H9 (cell line): Measurements from ENCODE around the gene GPR89A. TPM values are rescaled to one million over a fixed set of nuclear protein-coding genes. Genes with fewer than 3 reads are reported as not detected.
"Not testable (repeated sequence)": the region's sequence is repeated elsewhere in the genome, so short reads cannot be mapped to it uniquely, and the experiment has no call there.

Experiments used
- DNase-seq: peaks from one replicate; pipeline ENCODE4 v3.0.0-alpha.2; 2017
- H2AFZ ChIP-seq: one replicate; pipeline ENCODE4 v1.6.1; 2013; ENCODE audit warnings: mild to moderate bottlenecking, low read length, control low read depth, moderate library complexity
- H2AK5ac ChIP-seq: 2 replicates; pipeline ENCODE4 v1.6.1; 2013; ENCODE audit warnings: low read length, control low read depth, mixed read lengths; ENCODE audit not compliant: insufficient read length
- H2BK120ac ChIP-seq: one replicate; pipeline ENCODE4 v1.6.1; 2013; ENCODE audit warnings: low read depth, mild to moderate bottlenecking, low read length, control low read depth, inconsistent platforms; ENCODE audit not compliant: poor library complexity, severe bottlenecking
- H2BK12ac ChIP-seq: 2 replicates; pipeline ENCODE4 v1.6.1; 2013; ENCODE audit warnings: low read length, control low read depth, mixed read lengths, low read depth; ENCODE audit not compliant: insufficient read length
- H2BK15ac ChIP-seq: 2 replicates; pipeline ENCODE4 v1.6.1; 2013; ENCODE audit warnings: low read depth, low read length, control low read depth
- H2BK20ac ChIP-seq: one replicate; pipeline ENCODE4 v1.6.1; 2013; ENCODE audit warnings: low read depth, mild to moderate bottlenecking, low read length, control low read depth, inconsistent platforms; ENCODE audit not compliant: poor library complexity, severe bottlenecking
- H2BK5ac ChIP-seq: 2 replicates; pipeline ENCODE4 v1.6.1; 2013; ENCODE audit warnings: low read length, control low read depth, mixed read lengths; ENCODE audit not compliant: insufficient read length
- H3K14ac ChIP-seq: 2 replicates; pipeline ENCODE4 v1.6.1; 2013; ENCODE audit warnings: low read length, control low read depth; ENCODE audit not compliant: insufficient read depth
- H3K18ac ChIP-seq: 2 replicates; pipeline ENCODE4 v1.6.1; 2013; ENCODE audit warnings: low read depth, mild to moderate bottlenecking, mixed read lengths, low read length, control low read depth; ENCODE audit not compliant: insufficient read length
- H3K23ac ChIP-seq: 2 replicates; pipeline ENCODE4 v1.6.1; 2013; ENCODE audit warnings: low read length, control low read depth, mixed read lengths, low read depth; ENCODE audit not compliant: insufficient read length
- H3K23me2 ChIP-seq: 2 replicates; pipeline ENCODE4 v1.6.1; 2013; ENCODE audit warnings: low read depth, mild to moderate bottlenecking, mixed read lengths, low read length, control low read depth; ENCODE audit not compliant: insufficient read length, poor library complexity, severe bottlenecking
- H3K27ac ChIP-seq: 2 replicates; pipeline ENCODE4 v1.5.1; 2013; ENCODE audit warnings: low read length, control low read depth, mixed read lengths, low read depth; ENCODE audit not compliant: insufficient read length
- H3K27me3 ChIP-seq: 2 replicates; pipeline ENCODE4 v1.6.1; 2013; ENCODE audit warnings: low read length, control low read depth, inconsistent platforms; ENCODE audit not compliant: insufficient read depth
- H3K4ac ChIP-seq: 2 replicates; pipeline ENCODE4 v1.6.1; 2013; ENCODE audit warnings: low read depth, mild to moderate bottlenecking, control low read depth, inconsistent platforms, low read length, moderate library complexity
- H3K4me1 ChIP-seq: 2 replicates; pipeline ENCODE4 v1.6.1; 2013; ENCODE audit warnings: low read length, control low read depth, inconsistent platforms; ENCODE audit not compliant: insufficient read depth
- H3K4me2 ChIP-seq: 2 replicates; pipeline ENCODE4 v1.6.1; 2013; ENCODE audit warnings: low read length, control low read depth, mixed read lengths; ENCODE audit not compliant: insufficient read length, insufficient read depth
- H3K56ac ChIP-seq: 2 replicates; pipeline ENCODE4 v1.6.1; 2013; ENCODE audit warnings: low read depth, mild to moderate bottlenecking, mixed read lengths, low read length, control low read depth; ENCODE audit not compliant: insufficient read length
- H3K79me1 ChIP-seq: 2 replicates; pipeline ENCODE4 v1.6.1; 2013; ENCODE audit warnings: low read depth, mild to moderate bottlenecking, moderate library complexity, low read length, control low read depth, inconsistent platforms; ENCODE audit not compliant: insufficient read depth, poor library complexity, severe bottlenecking
- H3K79me2 ChIP-seq: 2 replicates; pipeline ENCODE4 v1.6.1; 2013; ENCODE audit warnings: low read length, control low read depth, inconsistent platforms; ENCODE audit not compliant: insufficient read depth
- H3K9ac ChIP-seq: 2 replicates; pipeline ENCODE4 v1.6.1; 2013; ENCODE audit warnings: low read length, control low read depth, mixed read lengths; ENCODE audit not compliant: insufficient read length; ENCODE audit errors: extremely low read depth
- H3K9me3 ChIP-seq: one replicate; pipeline ENCODE4 v1.6.1; 2013; ENCODE audit warnings: low read depth, low read length, inconsistent platforms; ENCODE audit not compliant: control insufficient read depth
- H3T11ph ChIP-seq: one replicate; pipeline ENCODE4 v1.6.1; 2013; ENCODE audit warnings: mild to moderate bottlenecking, low read length, control low read depth, inconsistent platforms
- H4K20me1 ChIP-seq: one replicate; pipeline ENCODE4 v1.6.1; 2013; ENCODE audit not compliant: control insufficient read depth, insufficient read length, insufficient read depth
- H4K5ac ChIP-seq: 2 replicates; pipeline ENCODE4 v1.6.1; 2013; ENCODE audit warnings: low read depth, mild to moderate bottlenecking, mixed read lengths, low read length, control low read depth; ENCODE audit not compliant: insufficient read length
- H4K8ac ChIP-seq: replicated peaks from 2 replicates; pipeline ENCODE4 v1.6.1; 2013; ENCODE audit warnings: low read length, control low read depth, mixed read lengths, low read depth; ENCODE audit not compliant: insufficient read length
- H4K91ac ChIP-seq: 2 replicates; pipeline ENCODE4 v1.6.1; 2013; ENCODE audit warnings: low read depth, mild to moderate bottlenecking, moderate library complexity, mixed read lengths, low read length, control low read depth; ENCODE audit not compliant: insufficient read length
- H3K27ac Mint-ChIP-seq, 3 experiments: 2 replicates in 2 of 3; 3 replicates in 1 of 3; pipeline ENCODE4 v1.8.0; 2020 to 2021; ENCODE audit warnings: mixed read lengths in 3 of 3, mild to moderate bottlenecking in 1 of 3, moderate library complexity in 1 of 3
- H3K27me3 Mint-ChIP-seq: 2 replicates; pipeline ENCODE4 v1.8.0; 2021; ENCODE audit warnings: low read depth, mild to moderate bottlenecking, moderate library complexity, mixed read lengths
- H3K36me3 Mint-ChIP-seq, 3 experiments: 2 replicates in 2 of 3; 3 replicates in 1 of 3; pipeline ENCODE4 v1.8.0; 2020 to 2021; ENCODE audit warnings: low read depth in 3 of 3, mixed read lengths in 3 of 3; ENCODE audit not compliant: insufficient read depth in 1 of 3
- H3K4me1 Mint-ChIP-seq, 2 experiments: 2 replicates each; pipeline ENCODE4 v1.8.0; 2020; ENCODE audit warnings: mixed read lengths in 2 of 2
- H3K4me3 Mint-ChIP-seq, 2 experiments: 2 replicates in 1 of 2; 3 replicates in 1 of 2; pipeline ENCODE4 v1.8.0; 2020 to 2021; ENCODE audit warnings: mild to moderate bottlenecking in 2 of 2, mixed read lengths in 2 of 2, moderate library complexity in 1 of 2
- H3K9me3 Mint-ChIP-seq, 2 experiments: 2 replicates in 1 of 2; 3 replicates in 1 of 2; pipeline ENCODE4 v1.8.0; 2020; ENCODE audit warnings: mild to moderate bottlenecking in 2 of 2, mixed read lengths in 2 of 2, moderate library complexity in 1 of 2
- WGBS: extraction: QIAGEN DNeasy Blood & Tissue Kit; methylation state at CpG from one replicate; pipeline ENCODE4 v1.1.7; 2013; ENCODE audit warnings: missing lambda C conversion rate, low lambda C conversion rate, mixed read lengths; ENCODE audit not compliant: insufficient read length; ENCODE audit errors: extremely low coverage; 5-methylcytosine and 5-hydroxymethylcytosine counted together
- total RNA-seq: library from RNA; stranded (reverse); gene quantifications from 2 replicates; pipeline ENCODE4 v1.2.1, GENCODE V29; 2021

GPR89A gene
- total RNA-seq, 1 experiment from 2014 or later, result 30.1 TPM

DNA sequence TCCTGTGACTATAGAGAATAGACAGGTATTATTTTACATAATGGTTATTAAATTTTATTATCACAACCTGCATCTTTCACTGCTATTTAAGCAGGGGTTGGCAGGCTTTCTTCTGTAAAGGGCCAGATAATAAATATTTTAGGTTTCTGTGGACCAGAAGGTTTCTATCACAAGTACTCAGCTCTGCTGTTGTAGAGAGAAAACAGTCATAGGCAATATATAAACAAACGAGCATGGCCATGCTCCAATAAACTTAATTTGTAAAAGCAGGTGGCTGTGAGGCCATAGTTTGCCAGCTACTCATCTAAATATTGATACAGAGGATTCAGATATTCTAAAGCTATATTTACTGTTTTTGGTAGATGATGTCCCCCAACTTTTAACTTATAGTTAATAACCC lies 12.3 kb downstream of the GPR89A start:
- not testable (repeated sequence) for H4K20me1 ChIP-seq, H3K56ac ChIP-seq, H3K23ac ChIP-seq, H3K27ac ChIP-seq, H3K27me3 ChIP-seq, H2BK12ac ChIP-seq, H4K91ac ChIP-seq, H3K27me3 Mint-ChIP-seq, H3K4me2 ChIP-seq, H3K4ac ChIP-seq, H2AK5ac ChIP-seq, H2BK5ac ChIP-seq, H2BK15ac ChIP-seq, H3K4me3 Mint-ChIP-seq, H2BK20ac ChIP-seq, H3K36me3 Mint-ChIP-seq, H3K18ac ChIP-seq, H3K27ac Mint-ChIP-seq, DNase-seq, H3K14ac ChIP-seq, H4K8ac ChIP-seq, H3K9me3 ChIP-seq, H3K23me2 ChIP-seq, H4K5ac ChIP-seq, H3T11ph ChIP-seq, H2BK120ac ChIP-seq, H3K79me1 ChIP-seq, H2AFZ ChIP-seq, H3K4me1 Mint-ChIP-seq, H3K4me1 ChIP-seq, H3K9me3 Mint-ChIP-seq, H3K9ac ChIP-seq, H3K79me2 ChIP-seq
- WGBS, result no CpG with 5 or more reads among the region's 1 CpG

DNA sequence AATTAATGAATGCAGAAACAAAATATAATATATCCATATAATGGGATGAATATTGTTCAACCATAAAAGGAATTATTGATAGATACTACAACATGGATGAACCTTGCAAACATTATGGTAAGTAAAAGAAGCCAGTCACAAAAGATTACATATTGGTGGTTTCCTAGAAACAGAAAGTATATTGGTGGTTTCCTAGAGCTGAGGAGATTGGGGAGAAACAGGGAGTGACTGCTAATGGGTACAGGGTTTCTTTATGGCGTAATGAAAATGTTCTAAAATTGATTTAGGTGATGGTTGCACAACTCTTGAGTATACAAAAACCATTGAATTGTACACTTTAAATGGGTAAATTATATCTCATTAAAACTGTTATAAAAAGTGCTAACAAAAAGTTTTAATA lies 14.4 kb downstream of the GPR89A start:
- H3K27ac Mint-ChIP-seq, H2BK12ac ChIP-seq, H3K4ac ChIP-seq, H4K5ac ChIP-seq, H3K18ac ChIP-seq, H3T11ph ChIP-seq, H3K23ac ChIP-seq, H3K27ac ChIP-seq, H2AK5ac ChIP-seq, H3K27me3 Mint-ChIP-seq, H3K9me3 Mint-ChIP-seq, H3K79me1 ChIP-seq, H3K9me3 ChIP-seq, H2AFZ ChIP-seq, DNase-seq, H3K56ac ChIP-seq, H3K9ac ChIP-seq, H3K23me2 ChIP-seq, H3K4me1 Mint-ChIP-seq, H3K4me3 Mint-ChIP-seq, H3K36me3 Mint-ChIP-seq, H4K20me1 ChIP-seq, H2BK20ac ChIP-seq, H3K14ac ChIP-seq, H2BK120ac ChIP-seq, H2BK5ac ChIP-seq, H2BK15ac ChIP-seq, H3K79me2 ChIP-seq, H3K4me2 ChIP-seq, H3K27me3 ChIP-seq, H4K8ac ChIP-seq, H3K4me1 ChIP-seq, H4K91ac ChIP-seq: not testable (repeated sequence)
- no CpG with 5 or more reads among the region's 1 CpG for WGBS
